GM12878 (cell line): Measurements from ENCODE around the gene CFAP57. TPM values are rescaled to one million over a fixed set of nuclear protein-coding genes. Genes with fewer than 3 reads are reported as not detected.

Experiments used
- ASH2L ChIP-seq: fragments of 300-600, 200-600 bp; sonication (generic); IDR thresholded peaks from 2 replicates; pipeline ENCODE4 v1.6.1; 2017; ENCODE audit warnings: low read depth, mild to moderate bottlenecking, borderline replicate concordance
- BCL3 ChIP-seq: IDR thresholded peaks from 2 replicates; pipeline ENCODE4 v1.6.1; 2011; ENCODE audit warnings: borderline replicate concordance, low read depth, mild to moderate bottlenecking, moderate library complexity, low read length; ENCODE audit not compliant: insufficient read depth, poor library complexity, severe bottlenecking
- BCLAF1 ChIP-seq: fragments of 450-650 bp; IDR thresholded peaks from 2 replicates; pipeline ENCODE4 v1.6.1; 2017; ENCODE audit warnings: antibody characterized with exemption, mild to moderate bottlenecking, moderate library complexity
- CBFB ChIP-seq: IDR thresholded peaks from 2 replicates; pipeline ENCODE4 v1.6.1; 2016; ENCODE audit warnings: antibody characterized with exemption, low read depth
- CHD1 ChIP-seq: IDR thresholded peaks from 2 replicates; pipeline ENCODE4 v1.6.1; 2012; ENCODE audit warnings: low read depth, low read length, improper control_type of control experiment
- FOXK2 ChIP-seq: fragments of 450-650 bp; IDR thresholded peaks from 2 replicates; pipeline ENCODE4 v1.6.1; 2017; ENCODE audit warnings: mild to moderate bottlenecking, moderate library complexity
- FOXM1 ChIP-seq: IDR thresholded peaks from 2 replicates; pipeline ENCODE4 v1.6.1; 2012; ENCODE audit warnings: low read depth, mild to moderate bottlenecking, inconsistent platforms, low read length, moderate library complexity
- MEF2B ChIP-seq: fragments of 450-650 bp; IDR thresholded peaks from 2 replicates; pipeline ENCODE4 v1.6.1; 2018; ENCODE audit warnings: mild to moderate bottlenecking, moderate library complexity; ENCODE audit not compliant: partially characterized antibody, poor library complexity, severe bottlenecking
- NFXL1 ChIP-seq: fragments of 450-650 bp; IDR thresholded peaks from 2 replicates; pipeline ENCODE4 v1.6.1; 2017; ENCODE audit warnings: antibody characterized with exemption, mild to moderate bottlenecking, borderline replicate concordance
- PRDM15 ChIP-seq: fragments of 450-650 bp; formaldehyde crosslinking; IDR thresholded peaks from 2 replicates; pipeline ENCODE4 v1.4.0; 2020; ENCODE audit warnings: mild to moderate bottlenecking, moderate library complexity
- RELB ChIP-seq: fragments of 450-650 bp; IDR thresholded peaks from 2 replicates; pipeline ENCODE4 v1.6.1; 2017; ENCODE audit warnings: low read depth, mild to moderate bottlenecking, moderate library complexity
- TARDBP ChIP-seq: IDR thresholded peaks from 2 replicates; pipeline ENCODE4 v1.6.1; 2016; ENCODE audit warnings: borderline replicate concordance
- TBL1XR1 ChIP-seq: IDR thresholded peaks from 2 replicates; pipeline ENCODE4 v1.6.1; 2012; ENCODE audit warnings: low read depth, low read length, improper control_type of control experiment
- ZBTB33 ChIP-seq: fragments of 450-650 bp; IDR thresholded peaks from 2 replicates; pipeline ENCODE4 v1.6.1; 2017; ENCODE audit warnings: mild to moderate bottlenecking
- polyA plus RNA-seq, 11 experiments: library from polyadenylated mRNA; depleted of rRNA in 4 of 11; unstranded in 6 of 11; stranded (reverse) in 5 of 11; fragments of >200 nt; fragmentation: Nextera tagmentation in 4 of 11; fragmentation: Illumina TruSeq in 1 of 11; extraction: Ambion mirVana in 4 of 11; extraction: Trizol in 1 of 11; gene quantifications; 1 replicate in 1 of 11; 2 replicates in 10 of 11; pipeline versions ENCODE4 v1.2.1 to v1.2.3, GENCODE V29; 2011 to 2016; ENCODE audit warnings: inconsistent platforms in 2 of 11, missing spikeins in 2 of 11, low read depth in 1 of 11
- total RNA-seq, 4 experiments: library from RNA; depleted of rRNA in 3 of 4; stranded (reverse); fragments of >200 nt in 3 of 4; fragmentation: Illumina TruSeq in 1 of 4; extraction: Trizol in 1 of 4; gene quantifications; 2 replicates each; pipeline versions ENCODE4 v1.2.1 to v1.2.3, GENCODE V29; 2013 to 2021

Gene CFAP57
- total and polyA plus RNA-seq, 10 of the 15 experiments (the other 5 are each of a cell fraction or from before 2014, with no cell fraction given), result 0.45 to 4.8 (median 1.3) TPM

GRCh38 chr1:43171876-43172526, at the start of gene CFAP57, which contains the start of gene EBNA1BP2 (continued):
- TF ChIP-seq BCL3 (no peak), ASH2L (no peak), NFXL1 (no peak), PRDM15 (no peak), TARDBP (no peak), RELB (peak; percentile 42; the same call in 1 of the 2 replicates), BCLAF1 (no peak), CBFB (0 out of 2 replicates have a peak, but pooled peaks have one; percentile 26), TBL1XR1 (no peak), MEF2B (peak; percentile 73), FOXM1 (no peak), FOXK2 (no peak), CHD1 (no peak), ZBTB33 (no peak)
